Colonic mucosa (tissue), 4 donors: ENCODE data around the gene MYL12A. TPM values are rescaled to one million over a fixed set of nuclear protein-coding genes. Genes with fewer than 3 reads are reported as not detected.

Experiments used
- DNase-seq: peaks from one replicate; pipeline ENCODE4 v3.0.0-alpha.2; 2020
- H3K27ac ChIP-seq: fragments of 200-600 bp; one replicate; pipeline ENCODE4 v1.8.0; 2021
- H3K27me3 ChIP-seq: fragments of 200-600 bp; one replicate; pipeline ENCODE4 v1.8.0; 2021
- H3K36me3 ChIP-seq: fragments of 200-600 bp; one replicate; pipeline ENCODE4 v1.8.0; 2021
- H3K4me1 ChIP-seq: fragments of 200-600 bp; one replicate; pipeline ENCODE4 v1.8.0; 2021; ENCODE audit warnings: mild to moderate bottlenecking
- H3K4me3 ChIP-seq: fragments of 200-600 bp; one replicate; pipeline ENCODE4 v1.8.0; 2021
- H3K9ac ChIP-seq, 2 donors: one replicate each; pipeline ENCODE4 v1.7.0; 2013; ENCODE audit warnings: control low read depth in 2 of 2, low read depth in 2 of 2, low read length in 2 of 2
- H3K9me3 ChIP-seq: fragments of 200-600 bp; one replicate; pipeline ENCODE4 v1.8.0; 2021
- intact Hi-C: fragments of 100-400 bp; cut with DNase I; formaldehyde crosslinking; loops from one replicate; pipeline ENCODE4 v1.14.1; 2022
- total RNA-seq, 2 donors: library from RNA; stranded (reverse); fragmentation: NEBNext Ultra II Directional in 1 of 2; extraction: Animal tissue kit (Norgen Biotek cat#: 25700) in 1 of 2; gene quantifications; one replicate each; pipeline ENCODE4 v1.2.1, GENCODE V29; 2021
- TF ChIP-seq, protein P1 (sequence below): fragments of 200-600 bp; IDR thresholded peaks from one replicate; pipeline ENCODE4 v1.8.0; 2022; ENCODE audit warnings: antibody characterized with exemption, mild to moderate bottlenecking
- donor health status: healthy.
- donor health status: DM: no; HTN: no; CAD: no.
- donor health status: DM: no; HTN: no; CAD: no.

MYL12A gene
- total RNA-seq, 2 donors from 2014 or later: 338 to 537 TPM

DNA sequence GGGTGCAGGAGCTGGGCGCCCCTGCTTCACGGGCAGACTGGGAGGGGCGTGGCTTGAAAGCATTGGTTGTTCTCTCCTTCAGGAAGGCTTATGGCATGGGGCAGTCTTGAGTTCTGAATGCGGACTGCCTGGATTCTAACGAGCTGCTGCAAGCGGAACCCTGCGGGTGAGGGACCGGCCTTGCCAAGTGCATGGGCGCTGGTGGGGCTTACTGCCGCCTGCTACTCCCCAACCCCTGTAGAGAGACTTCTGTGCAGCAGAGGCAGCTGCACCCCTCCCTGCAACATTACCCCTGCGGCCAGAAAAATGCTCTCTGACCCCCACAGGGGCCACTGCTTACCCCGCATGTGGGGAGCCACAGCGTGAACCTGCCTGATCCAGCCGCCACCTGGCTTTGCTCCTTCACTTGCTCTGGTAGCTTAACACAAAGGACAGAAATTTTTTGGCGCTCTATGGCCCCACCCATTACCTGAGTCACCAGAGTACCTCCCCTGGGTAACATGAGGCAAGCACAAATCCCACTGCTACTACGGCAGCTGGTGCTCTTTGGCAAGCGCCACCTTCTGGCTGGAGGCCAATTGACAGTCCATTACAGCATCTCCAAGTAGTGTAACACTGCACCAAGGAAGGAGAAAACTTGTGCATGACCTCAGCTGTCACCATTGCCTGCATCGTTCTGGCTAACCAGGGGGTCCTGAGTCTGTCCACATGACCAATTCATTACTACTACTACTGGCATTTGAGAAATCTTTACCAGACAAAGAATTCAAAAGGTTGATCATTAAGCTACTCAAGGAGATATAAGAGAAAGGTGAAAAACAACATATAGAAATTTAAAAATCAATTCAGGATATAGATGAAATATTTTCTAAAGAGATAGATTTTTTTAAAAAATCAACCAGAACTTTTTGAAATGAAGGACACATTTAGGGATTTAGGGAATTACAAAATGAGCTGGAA lies 49.7 kb downstream of the MYL12A start:
- TF ChIP-seq, protein P1, sequence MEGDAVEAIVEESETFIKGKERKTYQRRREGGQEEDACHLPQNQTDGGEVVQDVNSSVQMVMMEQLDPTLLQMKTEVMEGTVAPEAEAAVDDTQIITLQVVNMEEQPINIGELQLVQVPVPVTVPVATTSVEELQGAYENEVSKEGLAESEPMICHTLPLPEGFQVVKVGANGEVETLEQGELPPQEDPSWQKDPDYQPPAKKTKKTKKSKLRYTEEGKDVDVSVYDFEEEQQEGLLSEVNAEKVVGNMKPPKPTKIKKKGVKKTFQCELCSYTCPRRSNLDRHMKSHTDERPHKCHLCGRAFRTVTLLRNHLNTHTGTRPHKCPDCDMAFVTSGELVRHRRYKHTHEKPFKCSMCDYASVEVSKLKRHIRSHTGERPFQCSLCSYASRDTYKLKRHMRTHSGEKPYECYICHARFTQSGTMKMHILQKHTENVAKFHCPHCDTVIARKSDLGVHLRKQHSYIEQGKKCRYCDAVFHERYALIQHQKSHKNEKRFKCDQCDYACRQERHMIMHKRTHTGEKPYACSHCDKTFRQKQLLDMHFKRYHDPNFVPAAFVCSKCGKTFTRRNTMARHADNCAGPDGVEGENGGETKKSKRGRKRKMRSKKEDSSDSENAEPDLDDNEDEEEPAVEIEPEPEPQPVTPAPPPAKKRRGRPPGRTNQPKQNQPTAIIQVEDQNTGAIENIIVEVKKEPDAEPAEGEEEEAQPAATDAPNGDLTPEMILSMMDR: peak; percentile 49
- Histone ChIP-seq H3K27me3 (no peaks in the 10 kb centered on the region), H3K27ac (no peak overlapping the region), H3K4me1 (no peaks in the 10 kb centered on the region), H3K4me3 (peak overlapping the region; percentile 51), H3K9me3 (no peaks in the 10 kb centered on the region), H3K9ac (peak overlapping the region; percentile 63 to 91), H3K36me3 (no peaks in the 10 kb centered on the region)
- intact Hi-C loops: loop anchor here (5.0 kb wide), 1 partner anchor 370 kb away; no protein-coding TSS in a partner anchor
- DNase-seq: peak; percentile 97

DNA sequence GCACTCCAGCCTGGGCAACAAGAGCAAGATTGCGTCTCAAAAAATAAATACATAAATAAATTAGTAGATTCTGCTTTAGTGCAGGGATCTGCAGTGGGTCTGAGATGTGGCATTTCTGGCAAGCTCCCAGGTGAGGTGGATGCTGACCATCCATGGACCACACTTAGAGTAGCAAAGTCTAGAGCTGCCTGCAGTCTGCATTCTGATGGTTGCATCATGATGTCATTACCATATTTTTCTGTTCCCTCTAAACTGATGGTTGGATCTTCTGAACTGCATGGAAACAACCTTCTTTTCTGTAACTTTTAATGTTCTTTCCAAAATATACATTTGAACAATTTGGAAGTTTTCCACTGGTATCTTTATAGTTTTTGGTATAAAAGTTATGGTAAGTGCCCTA lies 57.2 kb downstream of the MYL12A start:
- no peak overlapping the region for H3K27ac ChIP-seq
- no peaks in the 10 kb centered on the region for H3K27me3 ChIP-seq
- intact Hi-C loops: no loop called here
- H3K36me3 ChIP-seq: no peaks in the 10 kb centered on the region
- TF ChIP-seq, protein P1: no peak
- H3K4me1 ChIP-seq: no peaks in the 10 kb centered on the region
- H3K9ac ChIP-seq: no peak overlapping the region
- H3K4me3 ChIP-seq: no peak overlapping the region
- no peaks in the 10 kb centered on the region for H3K9me3 ChIP-seq
- no peak for DNase-seq

DNA sequence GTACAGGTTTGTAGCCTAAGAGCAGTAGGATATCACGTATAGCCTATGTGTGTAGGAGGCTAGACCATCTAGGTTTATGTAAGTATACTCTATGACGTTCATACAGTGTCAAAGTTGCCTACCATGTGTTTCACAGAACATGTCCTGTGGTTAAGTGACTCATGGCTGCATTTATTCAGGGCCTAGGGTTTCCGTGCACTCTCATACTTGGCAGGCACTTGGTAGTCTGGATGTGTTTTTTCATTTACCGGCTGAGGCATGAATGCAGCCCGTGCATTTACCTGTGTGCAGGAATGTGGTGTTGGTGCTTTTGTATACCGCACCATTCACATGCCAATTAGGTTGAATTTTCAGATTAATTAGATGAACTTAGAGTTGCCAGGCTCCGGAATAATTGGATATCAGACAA lies 57.8 kb downstream of the MYL12A start:
- Histone ChIP-seq H3K27me3 (no peaks in the 10 kb centered on the region), H3K27ac (no peak overlapping the region), H3K36me3 (no peaks in the 10 kb centered on the region), H3K9ac (no peak overlapping the region), H3K4me3 (no peak overlapping the region), H3K4me1 (no peaks in the 10 kb centered on the region), H3K9me3 (no peaks in the 10 kb centered on the region)
- intact Hi-C loops: no loop called here
- no peak for DNase-seq
- TF ChIP-seq, protein P1: no peak

Other genes with a start within 250 kb of the MYL12A start
- gene LPIN2, start 234.7 kb upstream of the MYL12A start, total RNA-seq: 10 to 100 TPM; 23.6 to 59.0 TPM
- gene MYOM1, start 27.8 kb upstream of the MYL12A start, total RNA-seq: 1 to 10 TPM; 2.8 to 7.9 TPM
- 100 to 1,000 TPM; 415 to 575 TPM for gene MYL12B, start 14.3 kb downstream of the MYL12A start, total RNA-seq
- 10 to 100 TPM; 68.0 to 80.6 TPM for gene TGIF1, start 202.4 kb downstream of the MYL12A start, total RNA-seq